SK-N-MC (cell line): ENCODE measurements around the gene GPX4.

Experiments used
- DNase-seq: peaks from one replicate; pipeline ENCODE4 v3.0.0-alpha.2; 2011; ENCODE audit warnings: low read depth, low spot score
- H3K27ac ChIP-seq: fragments of 200-600 bp; sonication (generic); 2 replicates; pipeline ENCODE4 v1.5.1; 2016; ENCODE audit warnings: mixed run types
- H3K36me3 ChIP-seq: fragments of 200-600 bp; sonication (generic); 2 replicates; pipeline ENCODE4 v1.6.1; 2017; ENCODE audit warnings: antibody characterized with exemption, low read length, mixed read lengths; ENCODE audit not compliant: insufficient read depth
- H3K4me3 ChIP-seq: fragments of 200-600 bp; sonication (generic); 2 replicates; pipeline ENCODE4 v1.5.1; 2016
- H3K9ac ChIP-seq: fragments of 200-600 bp; sonication (generic); 2 replicates; pipeline ENCODE4 v1.8.0; 2017; ENCODE audit warnings: mixed run types, mixed read lengths; ENCODE audit not compliant: insufficient read length
- H3K9me3 ChIP-seq: fragments of 200-600 bp; sonication (generic); 2 replicates; pipeline ENCODE4 v1.6.1; 2017; ENCODE audit warnings: low read depth, mild to moderate bottlenecking, antibody characterized with exemption, low read length, moderate library complexity, mixed read lengths
- EZH2 ChIP-seq: fragments of 200-600 bp; sonication (generic); IDR thresholded peaks from one replicate; pipeline ENCODE4 v1.6.1; 2017; ENCODE audit warnings: antibody characterized with exemption
- FOXP2 ChIP-seq: optimal IDR thresholded peaks from 2 replicates; pipeline ENCODE3; 2011; ENCODE audit warnings: mild to moderate bottlenecking, moderate library complexity; ENCODE audit not compliant: insufficient read depth; ENCODE audit errors: extremely low read length, control extremely low read depth
- POLR2AphosphoS5 ChIP-seq: IDR thresholded peaks from 2 replicates; pipeline ENCODE4 v1.6.1; 2012; ENCODE audit warnings: mild to moderate bottlenecking, low read depth, low read length, borderline replicate concordance

GPX4 gene

GRCh38 chr19:1062387-1063029 lies 41.3 kb upstream of the GPX4 start:
- Histone ChIP-seq H3K4me3 (no peak overlapping the region), H3K27ac (no peak overlapping the region)
- no peak for DNase-seq

DNA sequence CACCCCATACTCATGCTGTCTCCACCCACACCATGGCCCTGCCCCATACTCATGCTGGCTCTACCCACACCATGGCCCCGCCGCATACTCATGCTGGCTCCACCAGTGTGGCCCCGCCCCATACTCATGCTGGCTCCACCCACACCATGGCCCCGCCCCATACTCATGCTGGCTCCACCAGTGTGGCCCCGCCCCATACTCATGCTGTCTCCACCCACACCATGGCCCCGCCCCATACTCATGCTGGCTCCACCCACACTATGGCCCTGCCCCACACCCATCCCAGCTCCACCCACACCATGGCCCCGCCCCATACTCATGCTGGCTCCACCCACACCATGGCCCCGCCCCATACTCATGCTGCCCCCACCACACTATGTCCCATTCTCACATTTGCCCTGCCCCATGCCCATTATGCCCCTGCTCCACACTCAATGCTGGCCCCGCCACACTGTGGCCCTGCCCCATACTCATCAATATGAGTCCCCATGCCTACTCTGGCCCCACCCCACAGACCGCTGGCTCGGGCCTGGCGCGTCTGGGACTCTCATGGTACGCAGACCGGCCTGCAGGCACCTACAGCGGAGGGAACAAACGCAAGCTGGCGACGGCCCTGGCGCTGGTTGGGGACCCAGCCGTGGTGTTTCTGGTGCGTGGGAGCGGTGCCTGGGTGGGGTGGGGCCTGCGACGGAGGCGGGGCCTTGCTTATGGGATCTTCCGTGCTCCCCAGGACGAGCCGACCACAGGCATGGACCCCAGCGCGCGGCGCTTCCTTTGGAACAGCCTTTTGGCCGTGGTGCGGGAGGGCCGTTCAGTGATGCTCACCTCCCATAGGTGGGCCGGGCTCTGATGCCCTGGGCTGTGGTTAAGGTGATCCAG lies 40.5 kb upstream of the GPX4 start:
- H3K9ac ChIP-seq: no peak overlapping the region
- H3K4me3 ChIP-seq: no peak overlapping the region
- DNase-seq: no peak
- H3K9me3 ChIP-seq: no peaks in the 10 kb centered on the region
- no peaks in the 10 kb centered on the region for H3K36me3 ChIP-seq
- TF ChIP-seq EZH2 (no peak), POLR2AphosphoS5 (no peak)
- no peak overlapping the region for H3K27ac ChIP-seq

More at GRCh38 chr19:1062387-1063029, 41.3 kb upstream of the GPX4 start:
- no peak for TF ChIP-seq FOXP2
- no peak for TF ChIP-seq POLR2AphosphoS5
- no peak for TF ChIP-seq EZH2
- Histone ChIP-seq H3K9me3 (no peaks in the 10 kb centered on the region), H3K9ac (no peak overlapping the region), H3K36me3 (no peaks in the 10 kb centered on the region)

GRCh38 chr19:1063909-1064660 lies 39.7 kb upstream of the GPX4 start:
- Histone ChIP-seq H3K27ac (no peak overlapping the region), H3K4me3 (no peak overlapping the region), H3K9ac (no peak overlapping the region), H3K36me3 (no peaks in the 10 kb centered on the region), H3K9me3 (no peaks in the 10 kb centered on the region)
- TF ChIP-seq FOXP2 (no peak), POLR2AphosphoS5 (no peak), EZH2 (no peak)
- DNase-seq: no peak

GRCh38 chr19:1064661-1065605 lies 38.9 kb upstream of the GPX4 start:
- H3K4me3 ChIP-seq: peak overlapping the region; percentile 68
- DNase-seq: no peak
- H3K9me3 ChIP-seq: no peaks in the 10 kb centered on the region
- H3K36me3 ChIP-seq: no peaks in the 10 kb centered on the region
- H3K9ac ChIP-seq: no peak overlapping the region
- H3K27ac ChIP-seq: no peak overlapping the region
- TF ChIP-seq POLR2AphosphoS5: no peak
- no peak for TF ChIP-seq EZH2
- no peak for TF ChIP-seq FOXP2

- DNase-seq: no peak
- Histone ChIP-seq H3K9me3 (no peaks in the 10 kb centered on the region), H3K9ac (no peak overlapping the region)
Measured at GRCh38 chr19:1065606-1066109, 38.1 kb upstream of the GPX4 start.

DNA sequence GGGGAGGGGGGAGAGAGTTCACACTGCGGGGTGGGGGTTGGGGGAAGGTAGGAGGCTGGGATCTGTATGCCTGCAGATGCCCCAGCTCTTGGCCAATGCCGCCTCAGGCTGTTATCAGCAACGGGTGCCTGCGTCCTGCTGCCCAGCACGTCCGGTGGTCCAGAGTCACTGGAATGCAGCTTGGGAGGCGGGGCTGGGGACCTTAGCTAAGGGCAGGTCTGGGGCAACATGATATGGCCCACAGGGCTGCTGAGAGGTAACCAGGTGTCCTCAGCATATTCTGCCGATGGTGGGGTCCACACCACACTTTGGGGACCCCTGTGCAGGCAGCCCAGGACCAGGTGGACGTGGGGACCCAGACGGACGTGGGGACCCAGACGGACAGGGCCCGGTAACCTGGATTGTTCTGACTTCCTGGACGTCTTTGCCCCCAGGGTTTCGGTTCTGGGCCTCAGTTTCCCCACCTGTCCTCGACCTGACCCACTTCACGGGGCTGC lies 37.5 kb upstream of the GPX4 start:
- TF ChIP-seq EZH2 (no peak), FOXP2 (no peak), POLR2AphosphoS5 (no peak)
- no peak for DNase-seq
- Histone ChIP-seq H3K9me3 (no peaks in the 10 kb centered on the region), H3K27ac (no peak overlapping the region), H3K36me3 (no peaks in the 10 kb centered on the region), H3K9ac (no peak overlapping the region), H3K4me3 (peak overlapping the region; percentile 85)

More at GRCh38 chr19:1065606-1066109, 38.1 kb upstream of the GPX4 start:
- Histone ChIP-seq H3K27ac (no peak overlapping the region), H3K4me3 (no peak overlapping the region; the same call in 1 of the 2 replicates), H3K36me3 (no peaks in the 10 kb centered on the region)
- TF ChIP-seq POLR2AphosphoS5: no peak
- TF ChIP-seq FOXP2: no peak
- no peak for TF ChIP-seq EZH2

DNA sequence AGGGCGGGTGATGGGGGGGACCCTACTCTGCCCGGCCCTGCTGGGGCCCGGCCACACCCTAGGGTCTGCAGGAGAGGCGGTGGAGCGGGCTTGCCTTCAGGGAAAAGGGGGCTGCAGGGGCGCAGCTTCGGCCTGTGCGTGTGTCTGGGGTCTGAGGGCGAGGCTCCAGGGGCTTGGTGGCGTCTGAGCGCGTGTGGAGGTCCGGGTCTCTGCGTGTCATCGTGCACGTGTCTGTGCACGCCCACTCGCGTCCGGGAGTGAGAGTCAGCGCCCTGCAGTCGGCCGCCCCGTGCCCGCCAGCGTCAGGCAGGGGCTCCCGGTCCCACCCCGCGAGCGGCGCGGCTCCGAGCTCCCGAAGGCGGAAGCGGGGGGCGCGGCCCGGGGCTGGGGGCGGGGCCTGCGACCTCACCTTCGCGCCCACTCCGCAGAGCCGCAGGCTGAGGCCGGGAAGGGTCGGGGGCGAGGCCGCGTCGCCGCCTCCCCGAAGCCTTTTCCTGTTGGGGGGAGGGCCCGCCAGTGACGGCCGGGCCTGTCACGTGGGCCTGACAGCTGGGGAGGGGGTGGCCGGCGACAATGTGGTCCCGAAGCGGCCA lies 37.0 kb upstream of the GPX4 start, which contains the start of gene ARHGAP45:
Gene ARHGAP45 (plus strand): TSS at position 420 of the 593 bp plus-strand sequence. CDS start 239 bp downstream, outside the sequence.
- Histone ChIP-seq H3K9ac (peak within 1 kb of the TSS; percentile 37), H3K4me3 (peak within 1 kb of the TSS; percentile 85), H3K27ac (no peak within 1 kb of the TSS), H3K36me3 (no peaks in the 10 kb centered on the region), H3K9me3 (no peaks in the 10 kb centered on the region)
- no peak for TF ChIP-seq POLR2AphosphoS5
- TF ChIP-seq FOXP2: no peak
- DNase-seq: no peak
